ENCODE measurements around the gene QSOX1. TPM values are rescaled to one million over a fixed set of nuclear protein-coding genes. Genes with fewer than 3 reads are reported as not detected.

QSOX1 gene
- total and polyA plus RNA-seq, 8 donors = 67.5 to 143 (median 112) TPM

- Histone ChIP-seq H3K27me3 (no peaks in the 10 kb centered on the region), H3K27ac (no peak overlapping the region), H3K4me1 (peaks cover 0 to 8% (median 6%) of the 10 kb centered on the region in 3 donors), H3K9me3 (no peaks in the 10 kb centered on the region), H3K4me3 (no peak overlapping the region), H3K36me3 (no peaks in the 10 kb centered on the region)
- peak; percentile 35 to 88 (median 68) for DNase-seq
- intact Hi-C loops (cut with DNase I) = loop anchor here in 1 of 3 donors (5.0 to 10.0 kb wide), 2 partner anchors 162 to 229 kb away; no protein-coding TSS in a partner anchor
- peak in 3 of 4 donors; percentile 56 to 77 (median 74) for ATAC-seq
- TF ChIP-seq, protein P1, sequence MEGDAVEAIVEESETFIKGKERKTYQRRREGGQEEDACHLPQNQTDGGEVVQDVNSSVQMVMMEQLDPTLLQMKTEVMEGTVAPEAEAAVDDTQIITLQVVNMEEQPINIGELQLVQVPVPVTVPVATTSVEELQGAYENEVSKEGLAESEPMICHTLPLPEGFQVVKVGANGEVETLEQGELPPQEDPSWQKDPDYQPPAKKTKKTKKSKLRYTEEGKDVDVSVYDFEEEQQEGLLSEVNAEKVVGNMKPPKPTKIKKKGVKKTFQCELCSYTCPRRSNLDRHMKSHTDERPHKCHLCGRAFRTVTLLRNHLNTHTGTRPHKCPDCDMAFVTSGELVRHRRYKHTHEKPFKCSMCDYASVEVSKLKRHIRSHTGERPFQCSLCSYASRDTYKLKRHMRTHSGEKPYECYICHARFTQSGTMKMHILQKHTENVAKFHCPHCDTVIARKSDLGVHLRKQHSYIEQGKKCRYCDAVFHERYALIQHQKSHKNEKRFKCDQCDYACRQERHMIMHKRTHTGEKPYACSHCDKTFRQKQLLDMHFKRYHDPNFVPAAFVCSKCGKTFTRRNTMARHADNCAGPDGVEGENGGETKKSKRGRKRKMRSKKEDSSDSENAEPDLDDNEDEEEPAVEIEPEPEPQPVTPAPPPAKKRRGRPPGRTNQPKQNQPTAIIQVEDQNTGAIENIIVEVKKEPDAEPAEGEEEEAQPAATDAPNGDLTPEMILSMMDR (IDR thresholded peaks at IDR 0.05) = peak; percentile 38 to 58 (median 56)
- 71 to 77% methylated on average over 12 of the region's 12 CpGs for WGBS, 2 donors
- FAIRE-seq = no peak
Observed at GRCh38 chr1:180252638-180253536, 98.2 kb downstream of the QSOX1 start.

Other genes starting within 250 kb of the QSOX1 start
- 10 to 100 TPM; 18.5 to 30.8 (median 21.8) TPM for gene CEP350, start 200.1 kb upstream of the QSOX1 start, total RNA-seq
- gene CEP350, start 200.1 kb upstream of the QSOX1 start, polyA plus RNA-seq = 1 to 10 TPM; 4.6 to 4.9 TPM
- gene LHX4, start 75.4 kb downstream of the QSOX1 start, total RNA-seq = under 1 TPM in 3 of 6 donors, not detected in 3; 0.03 to 0.12 (median 0.12) TPM
- under 1 TPM; 0.04 to 0.19 TPM for gene LHX4, start 75.4 kb downstream of the QSOX1 start, polyA plus RNA-seq

Data from pancreas (tissue), 10 donors.